PC-9 (cell line): ENCODE data around the gene SGCD. TPM values are rescaled to one million over a fixed set of nuclear protein-coding genes. Genes with fewer than 3 reads are reported as not detected.

Experiments used
- BruUV-seq: library from RNA; stranded (reverse); fragments of 400-500 nt; replicated peaks from 2 replicates; lab custom pipeline; 2021; lab: Mats Ljungman, UMichigan
- CTCF ChIA-PET: fragments of 300-600 bp; sonication (Branson Sonifier 250); formaldehyde crosslinking; loops from one replicate; lab custom pipeline; 2022; ENCODE audit warnings: antibody characterized with exemption; lab: Charles Lee
- POLR2A ChIA-PET: fragments of 300-600 bp; sonication (Branson Sonifier 250); formaldehyde crosslinking; loops from one replicate; lab custom pipeline; 2022; ENCODE audit warnings: antibody characterized with exemption; ENCODE audit not compliant: unreplicated experiment; lab: Charles Lee
- DNase-seq, 2 experiments: peaks; one replicate each; pipeline versions ENCODE4 v3.0.0 to v3.0.0-alpha.2; 2015 to 2022; ENCODE audit warnings: mixed read lengths in 1 of 2
- H2AFZ ChIP-seq: fragments of 200-600 bp; sonication (generic); 2 replicates; pipeline ENCODE4 v1.8.1; 2017; ENCODE audit warnings: antibody characterized with exemption
- H3F3A ChIP-seq: fragments of 200-600 bp; sonication (generic); 2 replicates; pipeline ENCODE4 v1.8.1; 2017; ENCODE audit warnings: antibody characterized with exemption, mild to moderate bottlenecking, low read depth; ENCODE audit not compliant: insufficient read depth
- H3K27ac ChIP-seq: fragments of 200-600 bp; sonication (generic); 2 replicates; pipeline ENCODE4 v1.6.1; 2016; ENCODE audit warnings: mixed run types
- H3K27me3 ChIP-seq: fragments of 200-600 bp; sonication (generic); 2 replicates; pipeline ENCODE4 v1.6.1; 2016; ENCODE audit warnings: low read depth, mixed run types; ENCODE audit not compliant: insufficient read depth
- H3K36me3 ChIP-seq: fragments of 200-600 bp; sonication (generic); 2 replicates; pipeline ENCODE4 v1.6.1; 2016; ENCODE audit warnings: low read depth, mixed run types
- H3K4me1 ChIP-seq: fragments of 200-600 bp; sonication (generic); replicated peaks from 2 replicates; pipeline ENCODE4 v1.6.1; 2016; ENCODE audit warnings: mixed run types; ENCODE audit not compliant: insufficient read depth
- H3K4me2 ChIP-seq: fragments of 200-600 bp; sonication (generic); 2 replicates; pipeline ENCODE4 v1.6.1; 2017; ENCODE audit warnings: mixed run types
- H3K4me3 ChIP-seq: fragments of 200-600 bp; sonication (generic); 2 replicates; pipeline ENCODE4 v1.6.1; 2016; ENCODE audit warnings: mixed run types
- H3K79me2 ChIP-seq: fragments of 200-600 bp; sonication (generic); 2 replicates; pipeline ENCODE4 v1.6.1; 2017; ENCODE audit warnings: low read depth, mixed run types
- H3K9me2 ChIP-seq: fragments of 200-600 bp; sonication (generic); 2 replicates; pipeline ENCODE4 v1.8.1; 2017; ENCODE audit warnings: mild to moderate bottlenecking; ENCODE audit not compliant: insufficient read depth
- H3K9me3 ChIP-seq: fragments of 200-600 bp; sonication (generic); 2 replicates; pipeline ENCODE4 v1.8.1; 2016; ENCODE audit warnings: low read depth; ENCODE audit not compliant: insufficient read depth
- H4K20me1 ChIP-seq: fragments of 200-600 bp; sonication (generic); 2 replicates; pipeline ENCODE4 v1.8.1; 2017; ENCODE audit not compliant: insufficient read depth
- EZH2 ChIP-seq: fragments of 200-600 bp; sonication (generic); IDR thresholded peaks from 2 replicates; pipeline ENCODE4 v1.8.0; 2017; ENCODE audit warnings: antibody characterized with exemption, low read depth
- intact Hi-C: fragments of 100-400 bp; cut with micrococcal nuclease; formaldehyde crosslinking; loops from one replicate; pipeline ENCODE4 v1.10.0; 2022; ENCODE audit not compliant: unreplicated experiment
- total RNA-seq: library from RNA; stranded (reverse); gene quantifications from 2 replicates; pipeline ENCODE4 v1.2.3, GENCODE V29; 2021
- TF ChIP-seq, protein P1 (sequence below): fragments of 200-600 bp; sonication (generic); conservative IDR thresholded peaks from 2 replicates; pipeline ENCODE4 v1.6.1; 2017; ENCODE audit warnings: mixed run types, antibody characterized with exemption, mild to moderate bottlenecking, moderate library complexity

The SGCD gene
- total RNA-seq, 1 experiment from 2014 or later, result not detected

DNA sequence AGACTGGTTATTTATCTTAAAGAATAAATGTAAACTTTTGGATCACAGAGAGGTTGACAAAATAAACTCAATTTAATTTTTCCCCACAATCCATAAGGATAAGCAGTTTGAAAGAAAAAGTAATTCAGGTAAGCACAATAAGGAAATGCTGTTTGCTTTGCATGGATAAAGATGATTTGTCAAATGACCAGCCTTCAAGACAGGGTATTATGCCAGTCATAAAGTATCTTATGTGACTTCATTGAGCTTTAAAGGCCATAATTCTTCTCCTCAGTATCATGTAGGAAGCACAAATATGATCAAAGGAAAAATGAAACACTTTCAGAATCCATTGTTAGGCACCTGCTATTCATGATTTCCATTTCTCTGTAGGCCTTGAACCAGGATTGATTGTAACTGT lies 342.5 kb downstream of the SGCD start:
- ChIA-PET CTCF (no interaction called here), POLR2A (no interaction called here)
- TF ChIP-seq EZH2, result no peak
- TF ChIP-seq, protein P1, sequence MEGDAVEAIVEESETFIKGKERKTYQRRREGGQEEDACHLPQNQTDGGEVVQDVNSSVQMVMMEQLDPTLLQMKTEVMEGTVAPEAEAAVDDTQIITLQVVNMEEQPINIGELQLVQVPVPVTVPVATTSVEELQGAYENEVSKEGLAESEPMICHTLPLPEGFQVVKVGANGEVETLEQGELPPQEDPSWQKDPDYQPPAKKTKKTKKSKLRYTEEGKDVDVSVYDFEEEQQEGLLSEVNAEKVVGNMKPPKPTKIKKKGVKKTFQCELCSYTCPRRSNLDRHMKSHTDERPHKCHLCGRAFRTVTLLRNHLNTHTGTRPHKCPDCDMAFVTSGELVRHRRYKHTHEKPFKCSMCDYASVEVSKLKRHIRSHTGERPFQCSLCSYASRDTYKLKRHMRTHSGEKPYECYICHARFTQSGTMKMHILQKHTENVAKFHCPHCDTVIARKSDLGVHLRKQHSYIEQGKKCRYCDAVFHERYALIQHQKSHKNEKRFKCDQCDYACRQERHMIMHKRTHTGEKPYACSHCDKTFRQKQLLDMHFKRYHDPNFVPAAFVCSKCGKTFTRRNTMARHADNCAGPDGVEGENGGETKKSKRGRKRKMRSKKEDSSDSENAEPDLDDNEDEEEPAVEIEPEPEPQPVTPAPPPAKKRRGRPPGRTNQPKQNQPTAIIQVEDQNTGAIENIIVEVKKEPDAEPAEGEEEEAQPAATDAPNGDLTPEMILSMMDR, result no peak
- Histone ChIP-seq H3K4me2 (no peak overlapping the region), H3K9me3 (no peaks in the 10 kb centered on the region), H3K36me3 (no peaks in the 10 kb centered on the region), H4K20me1 (no peaks in the 10 kb centered on the region), H2AFZ (no peak overlapping the region), H3K27me3 (no peaks in the 10 kb centered on the region), H3K4me1 (no peaks in the 10 kb centered on the region), H3K27ac (no peak overlapping the region), H3K79me2 (no peaks in the 10 kb centered on the region), H3K9me2 (no peaks in the 10 kb centered on the region), H3K4me3 (no peak overlapping the region), H3F3A (no peaks in the 10 kb centered on the region)
- no peak for DNase-seq
- intact Hi-C loops, result no loop called here
- no TSS peak for BruUV-seq

DNA sequence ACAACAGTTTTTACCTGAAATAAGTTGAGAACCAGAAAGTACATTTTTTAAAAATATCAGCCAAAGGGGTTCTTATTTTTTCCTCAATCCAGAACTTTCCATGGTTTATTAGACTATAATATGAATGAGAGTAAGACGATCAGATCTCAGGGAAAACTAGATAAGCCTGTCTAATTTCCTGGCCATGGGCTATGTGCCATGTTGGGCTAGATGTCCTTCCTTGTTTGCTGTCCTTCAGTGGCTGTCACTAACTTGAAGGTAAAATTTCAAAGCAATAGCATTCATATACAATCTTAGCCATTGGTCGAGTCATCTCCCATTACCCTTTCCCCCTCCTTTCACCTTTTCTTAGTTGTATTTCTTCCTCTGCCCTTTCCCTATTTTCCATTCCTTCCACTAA lies 343.7 kb downstream of the SGCD start:
- DNase-seq, result no peak

DNA sequence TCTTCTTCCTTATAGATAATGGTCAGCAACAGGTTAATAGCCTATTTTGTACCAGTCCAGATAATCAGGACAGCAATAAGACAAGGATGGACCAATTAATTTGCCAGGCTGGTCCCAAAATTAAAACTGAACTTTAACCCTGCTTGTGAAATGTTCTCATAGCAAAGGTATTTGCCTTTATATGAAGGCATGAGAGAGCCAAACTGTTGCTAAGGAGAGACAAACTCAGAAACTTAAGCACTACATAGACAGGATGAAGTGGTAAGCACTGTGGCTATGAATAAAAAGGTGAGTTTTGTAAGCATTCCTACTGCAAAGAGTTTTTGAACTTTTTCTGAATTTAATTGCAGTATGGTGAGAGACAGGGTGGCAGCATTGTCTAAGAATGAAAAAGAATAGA lies 348.4 kb downstream of the SGCD start:
- H3K9me2 ChIP-seq, result no peaks in the 10 kb centered on the region
- no peaks in the 10 kb centered on the region for H4K20me1 ChIP-seq
- TF ChIP-seq, protein P1, result no peak
- no peak for TF ChIP-seq EZH2
- H3K4me3 ChIP-seq, result no peak overlapping the region
- H3K9me3 ChIP-seq, result no peaks in the 10 kb centered on the region
- no peaks in the 10 kb centered on the region for H3F3A ChIP-seq
- H3K27ac ChIP-seq, result no peak overlapping the region
- H3K4me1 ChIP-seq, result no peaks in the 10 kb centered on the region
- H3K79me2 ChIP-seq, result no peaks in the 10 kb centered on the region
- no peak overlapping the region for H2AFZ ChIP-seq
- H3K4me2 ChIP-seq, result no peak overlapping the region
- no TSS peak for BruUV-seq
- ChIA-PET CTCF (no interaction called here), POLR2A (no interaction called here)
- DNase-seq, result no peak
- intact Hi-C loops, result no loop called here
- H3K36me3 ChIP-seq, result no peaks in the 10 kb centered on the region
- H3K27me3 ChIP-seq, result no peaks in the 10 kb centered on the region

More for the DNA sequence above, 343.7 kb downstream of the SGCD start:
- H3K9me3 ChIP-seq, result no peaks in the 10 kb centered on the region
- H3K4me3 ChIP-seq, result no peak overlapping the region
- no peaks in the 10 kb centered on the region for H3K9me2 ChIP-seq
- H2AFZ ChIP-seq, result no peak overlapping the region
- no peaks in the 10 kb centered on the region for H3F3A ChIP-seq
- H4K20me1 ChIP-seq, result no peaks in the 10 kb centered on the region
- no peaks in the 10 kb centered on the region for H3K36me3 ChIP-seq
- TF ChIP-seq EZH2, result no peak
- TF ChIP-seq, protein P1, result no peak
- ChIA-PET POLR2A (no interaction called here), CTCF (no interaction called here)
- H3K27ac ChIP-seq, result no peak overlapping the region
- H3K4me2 ChIP-seq, result no peak overlapping the region
- intact Hi-C loops, result no loop called here
- no TSS peak for BruUV-seq
- no peaks in the 10 kb centered on the region for H3K4me1 ChIP-seq
- H3K27me3 ChIP-seq, result no peaks in the 10 kb centered on the region
- no peaks in the 10 kb centered on the region for H3K79me2 ChIP-seq
